Spleen (tissue), 11 donors: Measurements from ENCODE around the gene FBXL13. TPM values are rescaled to one million over a fixed set of nuclear protein-coding genes. Genes with fewer than 3 reads are reported as not detected.

Experiments
- DNase-seq: peaks from one replicate; pipeline ENCODE4 v3.0.0-alpha.2; 2020
- H3K27ac ChIP-seq, 8 donors: fragments of 200-600 bp; sonication (generic) in 7 of 8; 1 replicate in 4 of 8; 2 replicates in 4 of 8; pipeline versions ENCODE4 v1.5.0 to v1.8.0; 2016 to 2021; ENCODE audit warnings: inconsistent platforms in 4 of 8, mild to moderate bottlenecking in 4 of 8, moderate library complexity in 1 of 8
- H3K27me3 ChIP-seq, 7 donors: fragments of 200-600 bp; sonication (generic) in 6 of 7; replicated peaks in 1 of 7; 1 replicate in 4 of 7; 2 replicates in 3 of 7; pipeline versions ENCODE4 v1.5.0 to v1.8.0; 2016 to 2021; ENCODE audit warnings: inconsistent platforms in 3 of 7, mild to moderate bottlenecking in 1 of 7
- H3K36me3 ChIP-seq, 6 donors: fragments of 200-600 bp; sonication (generic) in 5 of 6; 1 replicate in 4 of 6; 2 replicates in 2 of 6; pipeline versions ENCODE4 v1.5.0 to v1.8.0; 2016 to 2021; ENCODE audit warnings: inconsistent platforms in 2 of 6
- H3K4me1 ChIP-seq, 6 donors: fragments of 200-600 bp; sonication (generic) in 5 of 6; 1 replicate in 3 of 6; 2 replicates in 3 of 6; pipeline versions ENCODE4 v1.5.0 to v1.8.0; 2016 to 2021; ENCODE audit warnings: inconsistent platforms in 3 of 6
- H3K4me3 ChIP-seq, 8 donors: fragments of 200-600 bp; sonication (generic) in 7 of 8; 1 replicate in 4 of 8; 2 replicates in 4 of 8; pipeline versions ENCODE4 v1.5.0 to v1.8.0; 2016 to 2021; ENCODE audit warnings: inconsistent platforms in 4 of 8, mild to moderate bottlenecking in 4 of 8, moderate library complexity in 2 of 8
- H3K9me3 ChIP-seq, 8 donors: fragments of 200-600 bp; sonication (generic) in 7 of 8; 1 replicate in 4 of 8; 2 replicates in 4 of 8; pipeline versions ENCODE4 v1.5.0 to v1.8.0; 2016 to 2021; ENCODE audit warnings: inconsistent platforms in 4 of 8
- CTCF ChIP-seq, 11 experiments: fragments of 200-600 bp in 7 of 11; fragments of 450-650 bp in 4 of 11; sonication (generic) in 4 of 11; IDR thresholded peaks in 8 of 11; conservative IDR thresholded peaks in 3 of 11; 1 replicate in 7 of 11; 2 replicates in 4 of 11; pipeline versions ENCODE4 v1.4.0 to v1.8.0; 2016 to 2021; ENCODE audit warnings: antibody characterized with exemption in 11 of 11, inconsistent platforms in 4 of 11, mild to moderate bottlenecking in 1 of 11
- POLR2A ChIP-seq, 3 donors: fragments of 450-650 bp; IDR thresholded peaks; one replicate each; pipeline ENCODE4 v1.5.1; 2017; ENCODE audit warnings: antibody characterized with exemption in 3 of 3, mild to moderate bottlenecking in 1 of 3
- POLR2AphosphoS5 ChIP-seq, 3 donors: sonication (generic); formaldehyde crosslinking; IDR thresholded peaks; one replicate each; pipeline ENCODE4 v1.5.1; 2017; ENCODE audit warnings: antibody characterized with exemption in 3 of 3
- WGBS, 5 donors: extraction: QIAGEN DNeasy Blood & Tissue Kit in 3 of 5; methylation state at CpG; one replicate each; pipeline versions ENCODE4 v1.1.5 to v1.1.7; 2013 to 2018; 5-methylcytosine and 5-hydroxymethylcytosine counted together
- intact Hi-C: fragments of 100-400 bp; cut with DNase I; formaldehyde crosslinking; loops from one replicate; pipeline ENCODE4 v1.15.0; 2023; ENCODE audit warnings: low total_unique reads
- polyA plus RNA-seq, 3 donors: library from polyadenylated mRNA; stranded (reverse); fragments of 200-250 nt; gene quantifications; one replicate each; pipeline ENCODE4 v1.2.1, GENCODE V29; 2013
- total RNA-seq, 7 donors: library from RNA; depleted of rRNA in 3 of 7; stranded (reverse); fragments of >200 nt in 3 of 7; fragmentation: NEBNext Ultra II Directional in 4 of 7; extraction: Animal tissue kit (Norgen Biotek cat#: 25700) in 4 of 7; gene quantifications; one replicate each; pipeline versions ENCODE4 v1.1.0 to v1.2.1, GENCODE V29; 2016 to 2021
- donor health status: healthy with polysubstance abuse.
- donor health status: DM: no; HTN: no; CAD: no; lungs with moderate emphysema.
- donor health status: DM: no; HTN: no; CAD: no.
- donor health status: Bipolar disorder and iron deficiency.
- donor health status: healthy.
- donor health status: DM: no; HTN: no; CAD: no.
- donor health status: DM: yes; HTN: yes; CAD: no.

The FBXL13 gene
- total and polyA plus RNA-seq, 10 donors: 0.09 to 6.6 (median 2.3) TPM

GRCh38 chr7:102875700-102876295 lies 198.8 kb downstream of the FBXL13 start:
- 81 to 92% (median 91%) methylated on average over 3 of the region's 3 CpGs for WGBS, 5 donors
- Histone ChIP-seq H3K4me1 (no peaks in the 10 kb centered on the region), H3K27me3 (no peaks in the 10 kb centered on the region), H3K36me3 (no peaks in the 10 kb centered on the region), H3K9me3 (no peaks in the 10 kb centered on the region), H3K4me3 (no peak overlapping the region), H3K27ac (no peak overlapping the region)
- no peak for DNase-seq
- TF ChIP-seq POLR2A (IDR thresholded peaks at IDR 0.05): no peak
- TF ChIP-seq CTCF (IDR thresholded peaks at IDR 0.05 in 8 of 11, conservative IDR thresholded peaks at IDR 0.05 in 3 of 11): no peak
- TF ChIP-seq POLR2AphosphoS5 (IDR thresholded peaks at IDR 0.05): no peak
- intact Hi-C loops: no loop called here

DNA sequence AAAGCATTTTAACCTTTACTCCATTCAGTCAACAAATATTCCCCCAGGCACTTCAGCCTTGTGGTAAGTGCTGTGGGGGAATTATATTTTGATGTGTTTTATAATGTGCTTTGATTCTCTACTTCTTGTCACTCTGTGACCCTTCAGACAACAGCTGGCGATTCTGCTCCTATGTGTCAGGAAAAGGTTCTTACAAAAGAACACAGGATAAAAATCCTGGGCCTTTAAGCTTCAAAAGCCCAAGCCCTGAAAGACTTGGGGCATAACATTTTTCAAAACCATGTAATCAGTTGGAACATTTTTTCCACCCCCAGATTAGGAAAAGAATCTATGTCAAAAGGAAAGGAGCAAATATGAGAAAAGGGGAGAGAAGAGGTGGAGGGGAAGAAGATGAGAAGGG lies 199.6 kb downstream of the FBXL13 start:
- intact Hi-C loops: no loop called here
- no peak for DNase-seq
- WGBS, 5 donors: 75 to 86% (median 80%) methylated on average over 1 of the region's 1 CpG

GRCh38 chr7:102874166-102874829 lies 200.3 kb downstream of the FBXL13 start:
- intact Hi-C loops: no loop called here

More for the DNA sequence above, 199.6 kb downstream of the FBXL13 start:
- Histone ChIP-seq H3K4me3 (no peak overlapping the region), H3K27ac (no peak overlapping the region), H3K27me3 (no peaks in the 10 kb centered on the region), H3K9me3 (no peaks in the 10 kb centered on the region), H3K4me1 (no peaks in the 10 kb centered on the region), H3K36me3 (no peaks in the 10 kb centered on the region)
- TF ChIP-seq POLR2AphosphoS5 (IDR thresholded peaks at IDR 0.05): no peak
- TF ChIP-seq POLR2A (IDR thresholded peaks at IDR 0.05): no peak
- no peak for TF ChIP-seq CTCF (IDR thresholded peaks at IDR 0.05 in 8 of 11, conservative IDR thresholded peaks at IDR 0.05 in 3 of 11)

More at GRCh38 chr7:102874166-102874829, 200.3 kb downstream of the FBXL13 start:
- WGBS, 5 donors: 53 to 62% (median 59%) methylated on average over 5 of the region's 5 CpGs
- no peak for TF ChIP-seq POLR2AphosphoS5 (IDR thresholded peaks at IDR 0.05)
- no peak for TF ChIP-seq POLR2A (IDR thresholded peaks at IDR 0.05)
- no peak for TF ChIP-seq CTCF (IDR thresholded peaks at IDR 0.05 in 8 of 11, conservative IDR thresholded peaks at IDR 0.05 in 3 of 11)
- Histone ChIP-seq H3K27ac (peak overlapping the region in 1 of 8 donors; percentile 17), H3K27me3 (no peaks in the 10 kb centered on the region), H3K36me3 (no peaks in the 10 kb centered on the region), H3K4me1 (no peaks in the 10 kb centered on the region), H3K9me3 (no peaks in the 10 kb centered on the region), H3K4me3 (no peak overlapping the region)
- no peak for DNase-seq
